Heart right ventricle (tissue), 16 donors: Measurements from ENCODE around the gene GATM. TPM values are rescaled to one million over a fixed set of nuclear protein-coding genes. Genes with fewer than 3 reads are reported as not detected.

Source experiments
- ATAC-seq, 8 donors: fragments of 200-7000 bp; cut with Tn5 transposase; one replicate each; pipeline ENCODE4 v1.9.1; 2020; ENCODE audit warnings: mild to moderate bottlenecking in 8 of 8, moderate library complexity in 8 of 8, moderate number of reproducible peaks in 1 of 8
- DNase-seq, 2 donors: peaks; one replicate each; pipeline ENCODE4 v3.0.0-alpha.2; 2020
- H3K27ac ChIP-seq, 10 donors: fragments of 200-600 bp; sonication (generic) in 2 of 10; one replicate each; pipeline versions ENCODE4 v1.5.0 to v1.8.0; 2020 to 2022; ENCODE audit warnings: mild to moderate bottlenecking in 3 of 10
- H3K27me3 ChIP-seq, 7 donors: fragments of 200-600 bp; one replicate each; pipeline ENCODE4 v1.8.0; 2021 to 2022; ENCODE audit warnings: mild to moderate bottlenecking in 2 of 7
- H3K36me3 ChIP-seq, 9 donors: fragments of 200-600 bp; sonication (generic) in 1 of 9; one replicate each; pipeline versions ENCODE4 v1.5.0 to v1.8.0; 2020 to 2022; ENCODE audit warnings: mild to moderate bottlenecking in 2 of 9
- H3K4me1 ChIP-seq, 9 donors: fragments of 200-600 bp; sonication (generic) in 1 of 9; one replicate each; pipeline versions ENCODE4 v1.5.0 to v1.8.0; 2020 to 2022; ENCODE audit warnings: mild to moderate bottlenecking in 4 of 9
- H3K4me3 ChIP-seq, 10 donors: fragments of 200-600 bp; sonication (generic) in 2 of 10; one replicate each; pipeline versions ENCODE4 v1.5.0 to v1.8.0; 2020 to 2022; ENCODE audit warnings: mild to moderate bottlenecking in 7 of 10, moderate library complexity in 2 of 10
- H3K9me3 ChIP-seq, 11 donors: fragments of 200-600 bp in 10 of 11; sonication (generic) in 2 of 11; one replicate each; pipeline versions ENCODE4 v1.5.0 to v1.8.0; 2013 to 2022; ENCODE audit warnings: mild to moderate bottlenecking in 2 of 11, control low read depth in 1 of 11, moderate library complexity in 1 of 11
- CTCF ChIP-seq, 9 donors: fragments of 200-600 bp; sonication (generic) in 2 of 9; IDR thresholded peaks; one replicate each; pipeline versions ENCODE4 v1.5.0 to v1.8.0; 2021 to 2022; ENCODE audit warnings: antibody characterized with exemption in 9 of 9, mild to moderate bottlenecking in 5 of 9, moderate library complexity in 1 of 9
- WGBS, 2 donors: extraction: QIAGEN DNeasy Blood & Tissue Kit; methylation state at CpG; one replicate each; pipeline ENCODE4 v1.1.7; 2013; ENCODE audit warnings: inconsistent platforms in 1 of 2; 5-methylcytosine and 5-hydroxymethylcytosine counted together
- intact Hi-C, 10 donors: fragments of 100-400 bp; cut with DNase I; formaldehyde crosslinking; loops; one replicate each; pipeline versions ENCODE4 v1.11.1 to v1.14.2; 2022
- polyA plus RNA-seq, 2 donors: library from polyadenylated mRNA; stranded (reverse); fragments of 200-250 nt; gene quantifications; one replicate each; pipeline ENCODE4 v1.2.3, GENCODE V29; 2013
- total RNA-seq, 10 donors: library from RNA; stranded (reverse); fragmentation: NEBNext Ultra II Directional in 3 of 10; extraction: Animal tissue kit (Norgen Biotek cat#: 25700) in 3 of 10; gene quantifications; one replicate each; pipeline versions ENCODE4 v1.2.1 to v1.2.4, GENCODE V29; 2021 to 2023
- donor health status: Arrhythmogenic right ventricular cardiomyopathy.
- donor health status: ischemic (EF 13 %, LVEDD 7.1; RV severe dilation, severe dysfunction).
- donor health status: healthy with polysubstance abuse.
- donor health status: DM: no; HTN: yes; CAD: no.
- donor health status: DM: no; HTN: no; CAD: no.
- donor health status: ischemic (EF 25% LVEDD 6.9; RV normal size, moderate dysfunction).
- donor health status: ischemic (EF 25% LVEDD 5.7; RV mildly dilated, moderate dysfunction).
- donor health status: healthy.
- donor health status: DM: yes; HTN: yes; CAD: no.
- donor health status: Ischemic cardiomyopathy.
- donor health status: ischemic (EF 35%, LVEDD 5.7; RV mildly dilated, moderate dysfunction).
- donor health status: nonischemic (EF 11% LVEDD 7.7; RV severe dilation, severe dysfunction).
- donor health status: DM: yes; HTN: yes; CAD: no.
- donor health status: PGD.
- donor health status: ischemic (EF 29% LVEDD 5.4; RV normal size, mild dysfunction).
- donor health status: nonischemic (EF 23%, LVEDD 6.1; RV moderate dilation, normal function).

The GATM gene
- total and polyA plus RNA-seq, 12 donors, result 4.7 to 97.8 (median 27.4) TPM

- H3K4me3 ChIP-seq, result peak overlapping the region; percentile 41 to 91 (median 70)
- peaks cover 0 to 60% (median 25%) of the 10 kb centered on the region in 9 donors for H3K4me1 ChIP-seq
- no peaks in the 10 kb centered on the region for H3K9me3 ChIP-seq
- no peak for TF ChIP-seq CTCF (IDR thresholded peaks at IDR 0.05)
- ATAC-seq (peak in 2 of 8 donors; percentile 2 to 13), DNase-seq (no peak)
- intact Hi-C loops, result loop anchor here in 1 of 10 donors (5.0 kb wide), 1 partner anchor 45 kb away; no protein-coding TSS in a partner anchor
- peaks cover 0 to 37% (median 0%) of the 10 kb centered on the region in 7 donors for H3K27me3 ChIP-seq
- H3K27ac ChIP-seq, result peak overlapping the region in 8 of 10 donors; percentile 72 to 86 (median 85)
- H3K36me3 ChIP-seq, result peaks cover 0 to 35% (median 0%) of the 10 kb centered on the region in 9 donors
- 37 to 42% methylated on average over 5 of the region's 5 CpGs for WGBS, 2 donors
These were observed 1.3 kb downstream of the GATM start for GRCh38 chr15:45376967-45377608.

GRCh38 chr15:45376300-45376928 is 1.9 kb downstream of the GATM start:
- Histone ChIP-seq H3K27me3 (peaks cover 0 to 37% (median 0%) of the 10 kb centered on the region in 7 donors), H3K27ac (peak overlapping the region in 3 of 10 donors; percentile 85 to 86 (median 86)), H3K9me3 (no peaks in the 10 kb centered on the region), H3K36me3 (peaks cover 0 to 42% (median 0%) of the 10 kb centered on the region in 9 donors), H3K4me1 (peaks cover 0 to 60% (median 25%) of the 10 kb centered on the region in 9 donors), H3K4me3 (peak overlapping the region in 8 of 10 donors; percentile 64 to 91 (median 70))
- DNase-seq, result no peak
- TF ChIP-seq CTCF (IDR thresholded peaks at IDR 0.05), result no peak
- intact Hi-C loops, result loop anchor here in 1 of 10 donors (5.0 kb wide), 1 partner anchor 44 kb away; no protein-coding TSS in a partner anchor
- WGBS, 2 donors, result 39 to 51% methylated on average over 11 of the region's 11 CpGs
- ATAC-seq, result no peak

- Histone ChIP-seq H3K4me1 (peaks cover 0 to 64% (median 25%) of the 10 kb centered on the region in 9 donors), H3K27ac (peak overlapping the region in 1 of 10 donors; percentile 24), H3K4me3 (peak overlapping the region in 4 of 10 donors; percentile 70 to 91 (median 73)), H3K27me3 (peaks cover 0 to 37% (median 0%) of the 10 kb centered on the region in 7 donors), H3K9me3 (no peaks in the 10 kb centered on the region), H3K36me3 (peaks cover 0 to 47% (median 0%) of the 10 kb centered on the region in 9 donors)
- ATAC-seq (no peak), DNase-seq (no peak)
- TF ChIP-seq CTCF (IDR thresholded peaks at IDR 0.05), result no peak
- WGBS, 2 donors, result 64 to 66% methylated on average over 3 of the region's 3 CpGs
- intact Hi-C loops, result loop anchor here in 1 of 10 donors (5.0 kb wide), 1 partner anchor 44 kb away; no protein-coding TSS in a partner anchor
These were observed 2.5 kb downstream of the GATM start for GRCh38 chr15:45375836-45376235.

- peaks cover 0 to 61% (median under 1%) of the 10 kb centered on the region in 9 donors for H3K36me3 ChIP-seq
- no peak overlapping the region for H3K4me3 ChIP-seq
- H3K27ac ChIP-seq, result peak overlapping the region in 1 of 10 donors; percentile 6
- H3K27me3 ChIP-seq, result peaks cover 0 to 30% (median 0%) of the 10 kb centered on the region in 7 donors
- H3K4me1 ChIP-seq, result peaks cover 0 to 64% (median 24%) of the 10 kb centered on the region in 9 donors
- WGBS, 2 donors, result 65 to 76% methylated on average over 2 of the region's 2 CpGs
- ATAC-seq (no peak), DNase-seq (no peak)
- intact Hi-C loops, result no loop called here
- no peaks in the 10 kb centered on the region for H3K9me3 ChIP-seq
- TF ChIP-seq CTCF (IDR thresholded peaks at IDR 0.05), result no peak
These were observed 4.4 kb downstream of the GATM start for GRCh38 chr15:45373976-45374375.
